Mesodermal cell (in vitro differentiated cells): Measurements from ENCODE around the gene FAM20C.

ENCODE experiments used
- H3K27ac ChIP-seq: 2 replicates; pipeline ENCODE4 v1.7.0; 2013; ENCODE audit warnings: mild to moderate bottlenecking, low read depth, low read length, moderate library complexity; ENCODE audit not compliant: severe bottlenecking
- H3K36me3 ChIP-seq: 2 replicates; pipeline ENCODE4 v1.7.1; 2013; ENCODE audit warnings: mild to moderate bottlenecking, low read length, moderate library complexity; ENCODE audit not compliant: control insufficient read depth, insufficient read depth
- H3K4me1 ChIP-seq: one replicate; pipeline ENCODE4 v1.7.1; 2013; ENCODE audit warnings: mild to moderate bottlenecking, low read length; ENCODE audit not compliant: insufficient read depth, control insufficient read depth, poor library complexity, severe bottlenecking
- H3K4me3 ChIP-seq: 2 replicates; pipeline ENCODE4 v1.7.0; 2013; ENCODE audit warnings: low read length, control low read depth, mild to moderate bottlenecking; ENCODE audit not compliant: insufficient read depth, poor library complexity, severe bottlenecking; ENCODE audit errors: extremely low read depth
- H3K9me3 ChIP-seq: 2 replicates; pipeline ENCODE4 v1.7.1; 2013; ENCODE audit warnings: mild to moderate bottlenecking, low read length, moderate library complexity; ENCODE audit not compliant: control insufficient read depth
- WGBS, 2 experiments: methylation state at CpG; one replicate each; pipeline ENCODE4 v1.1.5; 2013; ENCODE audit warnings: missing lambda C conversion rate in 2 of 2; ENCODE audit not compliant: insufficient coverage in 2 of 2; 5-methylcytosine and 5-hydroxymethylcytosine counted together

Gene FAM20C

GRCh38 chr7:249989-250388 is 57.6 kb downstream of the FAM20C start:
- 81 to 92% methylated on average over 11 to 12 of the region's 12 CpGs for WGBS, 2 experiments
- no peaks in the 10 kb centered on the region for H3K36me3 ChIP-seq
- H3K4me3 ChIP-seq = no peak overlapping the region
- no peaks in the 10 kb centered on the region for H3K9me3 ChIP-seq
- no peak overlapping the region for H3K27ac ChIP-seq
- H3K4me1 ChIP-seq = no peaks in the 10 kb centered on the region

- no peaks in the 10 kb centered on the region for H3K36me3 ChIP-seq
- no peak overlapping the region for H3K4me3 ChIP-seq
- H3K27ac ChIP-seq = no peak overlapping the region
- no peaks in the 10 kb centered on the region for H3K9me3 ChIP-seq
- WGBS, 2 experiments = 94 to 95% methylated on average over 14 to 15 of the region's 15 CpGs
- no peaks in the 10 kb centered on the region for H3K4me1 ChIP-seq
Observed at GRCh38 chr7:250523-250922, 58.2 kb downstream of the FAM20C start.

DNA sequence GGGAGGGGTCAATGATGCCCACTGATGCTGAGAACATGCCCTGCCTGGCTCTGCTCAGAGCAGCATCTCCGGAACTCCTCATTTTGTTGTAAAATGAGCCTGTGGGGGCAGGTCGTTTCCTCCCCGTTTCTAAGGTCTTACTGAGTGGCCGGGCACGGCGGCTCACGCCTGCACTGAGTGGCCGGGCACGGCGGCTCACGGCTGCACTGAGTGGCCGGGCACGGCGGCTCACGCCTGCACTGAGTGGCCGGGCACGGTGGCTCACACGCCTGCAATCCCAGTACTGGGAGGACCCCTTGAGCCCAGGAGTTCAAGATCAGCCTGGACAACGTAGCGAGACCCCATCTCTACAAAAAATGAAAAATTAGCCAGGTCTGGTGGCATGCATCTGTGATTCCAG is 58.6 kb downstream of the FAM20C start:
- Histone ChIP-seq H3K4me3 (no peak overlapping the region), H3K27ac (no peak overlapping the region), H3K4me1 (no peaks in the 10 kb centered on the region), H3K36me3 (no peaks in the 10 kb centered on the region), H3K9me3 (no peaks in the 10 kb centered on the region)
- 91 to 95% methylated on average over 20 of the region's 20 CpGs for WGBS, 2 experiments

DNA sequence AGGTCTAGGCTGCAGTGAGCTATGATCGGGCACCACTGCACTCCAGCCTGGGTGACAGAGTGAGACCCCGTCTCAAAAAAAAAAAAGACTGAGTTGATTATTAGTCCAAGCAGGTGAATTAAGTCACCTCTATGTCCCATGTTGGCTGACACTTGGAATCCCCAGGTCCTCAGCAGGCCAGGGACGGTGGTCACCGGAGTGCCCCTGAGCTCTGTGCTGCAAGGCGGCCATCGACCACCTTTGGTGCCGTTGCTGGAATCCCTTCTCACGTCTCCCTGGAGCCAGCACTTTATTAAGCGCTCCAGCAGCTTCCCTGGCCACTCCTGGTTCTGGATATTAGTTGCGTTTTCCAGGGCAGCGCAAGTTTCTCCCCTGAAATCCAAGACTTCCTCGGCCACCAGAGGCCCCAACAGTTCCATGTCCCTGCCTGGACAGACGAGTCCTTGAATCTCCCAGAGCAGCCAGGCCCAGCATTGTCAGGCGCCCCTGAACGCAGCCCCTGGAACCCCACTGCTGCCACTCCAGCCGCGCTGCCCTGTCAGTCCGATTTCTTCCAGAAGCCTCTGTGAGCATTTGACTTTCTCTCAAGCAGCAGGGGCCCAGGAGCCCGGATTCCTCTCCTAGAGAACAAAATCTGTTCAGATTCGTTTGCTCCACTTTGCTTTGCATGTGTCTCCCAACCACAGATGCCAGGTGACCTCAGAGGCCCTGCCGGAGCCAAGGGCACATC is 59.2 kb downstream of the FAM20C start:
- H3K36me3 ChIP-seq = no peaks in the 10 kb centered on the region
- 88 to 92% methylated on average over 20 of the region's 21 CpGs for WGBS, 2 experiments

DNA sequence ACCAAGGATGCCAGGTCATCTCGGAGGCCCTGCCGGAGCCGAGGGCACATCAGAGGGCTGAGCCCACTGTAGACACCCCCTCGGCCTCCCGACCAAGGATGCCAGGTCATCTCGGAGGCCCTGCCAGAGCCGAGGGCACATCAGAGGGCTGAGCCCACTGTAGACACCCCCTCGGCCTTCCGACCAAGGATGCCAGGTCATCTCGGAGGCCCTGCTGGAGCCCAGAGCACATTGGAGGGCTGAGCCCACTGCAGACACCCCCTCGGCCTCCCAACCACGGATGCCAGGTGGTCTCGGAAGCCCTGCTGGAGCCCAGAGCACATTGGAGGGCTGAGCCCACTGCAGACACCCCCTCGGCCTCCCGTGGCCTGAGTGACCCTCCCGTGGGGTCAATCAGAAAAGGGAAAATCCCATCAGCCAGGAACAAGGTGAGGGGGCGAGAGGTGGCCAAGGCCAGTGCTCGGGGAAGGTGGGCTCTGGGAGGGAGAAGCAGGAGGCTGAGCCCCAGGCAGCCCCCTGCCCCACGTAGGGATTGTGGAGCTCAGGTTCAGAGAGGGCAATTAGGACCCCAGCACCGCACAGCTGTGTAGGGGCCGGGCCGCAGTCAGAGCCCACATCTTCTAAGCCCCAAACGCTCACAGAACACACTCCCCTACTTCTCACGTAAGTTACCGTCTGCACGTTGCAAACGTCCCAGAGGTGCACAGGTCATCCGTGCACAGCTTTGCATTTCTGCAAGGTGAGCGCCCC is 60.0 kb downstream of the FAM20C start:
- Histone ChIP-seq H3K9me3 (peaks cover 9% of the 10 kb centered on the region), H3K4me1 (no peaks in the 10 kb centered on the region), H3K36me3 (no peaks in the 10 kb centered on the region), H3K27ac (no peak overlapping the region), H3K4me3 (no peak overlapping the region)
- WGBS, 2 experiments = 87 to 94% methylated on average over 19 to 24 of the region's 29 CpGs

More for the DNA sequence above, 59.2 kb downstream of the FAM20C start:
- Histone ChIP-seq H3K4me3 (no peak overlapping the region), H3K4me1 (no peaks in the 10 kb centered on the region), H3K9me3 (peaks cover under 1% of the 10 kb centered on the region), H3K27ac (no peak overlapping the region)

DNA sequence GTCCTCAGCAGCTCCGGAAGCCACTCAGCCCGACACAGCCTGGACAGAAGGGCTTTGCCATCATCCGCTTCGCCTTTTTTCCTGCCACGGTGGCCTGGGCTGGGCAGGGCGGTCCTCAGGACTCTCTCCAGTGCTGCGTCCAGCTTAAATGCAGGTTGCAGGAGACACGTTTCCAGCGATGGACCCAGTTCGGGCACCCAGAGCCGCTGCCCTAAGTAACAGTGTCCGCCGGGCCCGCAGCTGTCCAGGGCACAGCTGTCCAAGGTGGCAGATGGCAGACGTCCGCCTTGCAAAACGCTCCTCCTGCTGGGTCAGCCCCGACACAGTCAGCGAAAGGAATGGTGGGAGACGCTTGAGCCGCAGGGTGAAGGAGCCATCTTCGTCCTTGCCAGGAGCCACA is 60.6 kb downstream of the FAM20C start:
- WGBS, 2 experiments = 91 to 93% methylated on average over 22 of the region's 22 CpGs
- Histone ChIP-seq H3K36me3 (no peaks in the 10 kb centered on the region), H3K9me3 (peaks cover 10% of the 10 kb centered on the region), H3K4me3 (no peak overlapping the region), H3K27ac (no peak overlapping the region), H3K4me1 (no peaks in the 10 kb centered on the region)

DNA sequence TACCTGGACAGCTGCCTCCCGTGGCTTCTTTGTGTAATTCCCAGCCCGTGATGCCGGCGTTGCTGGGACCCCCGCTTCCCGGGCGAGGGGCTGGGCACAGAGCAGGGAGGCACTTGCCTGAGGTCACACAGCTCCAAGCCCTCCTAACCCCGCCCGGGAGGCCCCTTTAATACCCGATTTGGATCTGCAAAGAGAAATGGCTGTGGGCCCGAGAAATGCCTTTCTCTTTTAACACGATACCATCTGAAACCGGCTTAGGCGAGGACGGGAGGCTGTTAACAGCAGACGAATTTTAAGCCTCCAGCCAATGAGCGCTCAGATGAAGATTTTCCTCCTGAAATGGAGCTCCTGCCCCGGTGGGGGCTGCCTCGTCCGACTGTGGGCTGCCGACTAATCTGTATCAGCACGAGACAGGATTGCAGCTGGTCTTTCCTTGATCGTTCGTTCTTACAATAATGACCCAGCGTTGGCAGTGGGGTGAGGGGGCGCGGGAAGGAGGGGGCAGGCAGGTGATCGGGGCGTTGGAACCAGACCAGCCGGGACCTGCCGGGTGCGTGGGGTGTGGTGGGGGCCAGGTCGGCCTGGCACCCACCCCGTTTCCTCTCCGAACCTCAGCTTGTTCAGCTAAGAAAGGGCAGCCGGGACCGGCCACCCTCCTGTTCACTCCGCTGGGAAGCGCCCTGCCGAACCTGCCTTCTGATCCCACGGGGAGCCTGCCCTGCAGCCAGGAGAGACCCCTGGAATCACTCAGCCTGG is 61.4 kb downstream of the FAM20C start:
- Histone ChIP-seq H3K4me1 (no peaks in the 10 kb centered on the region), H3K9me3 (peaks cover 10% of the 10 kb centered on the region), H3K4me3 (no peak overlapping the region), H3K36me3 (no peaks in the 10 kb centered on the region), H3K27ac (no peak overlapping the region)
- WGBS, 2 experiments = 94% methylated on average over 33 to 41 of the region's 41 CpGs

GRCh38 chr7:254337-255037 is 62.1 kb downstream of the FAM20C start:
- H3K27ac ChIP-seq = no peak overlapping the region

DNA sequence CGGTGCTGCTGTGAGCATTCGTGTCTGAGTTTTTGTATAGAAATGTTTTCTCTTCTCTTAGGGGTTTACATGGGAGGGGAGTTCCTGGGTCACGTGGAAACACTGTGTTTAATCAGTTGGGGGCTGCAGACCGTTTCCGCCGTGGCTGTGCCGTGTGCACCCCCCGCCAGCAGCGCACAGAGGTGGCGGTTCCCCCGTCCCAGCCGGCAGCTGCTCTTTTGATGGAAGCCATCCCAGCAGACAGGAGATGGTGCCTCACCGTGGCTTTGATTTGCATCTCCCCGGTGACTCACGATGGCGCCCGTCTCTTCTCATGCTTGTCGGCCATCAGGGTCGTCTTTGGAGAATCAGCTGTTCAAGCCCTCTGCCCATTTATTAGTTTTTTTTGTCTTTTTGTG is 62.7 kb downstream of the FAM20C start:
- Histone ChIP-seq H3K36me3 (peaks cover 6% of the 10 kb centered on the region), H3K9me3 (peaks cover 10% of the 10 kb centered on the region), H3K4me1 (no peaks in the 10 kb centered on the region), H3K4me3 (no peak overlapping the region), H3K27ac (no peak overlapping the region)
- WGBS, 2 experiments = 84 to 87% methylated on average over 14 to 15 of the region's 19 CpGs

More at GRCh38 chr7:254337-255037, 62.1 kb downstream of the FAM20C start:
- WGBS, 2 experiments = 94 to 95% methylated on average over 19 to 21 of the region's 31 CpGs
- Histone ChIP-seq H3K4me3 (no peak overlapping the region), H3K4me1 (no peaks in the 10 kb centered on the region), H3K9me3 (peaks cover 10% of the 10 kb centered on the region), H3K36me3 (peaks cover under 1% of the 10 kb centered on the region)

- H3K36me3 ChIP-seq = peaks cover 10% of the 10 kb centered on the region
- H3K9me3 ChIP-seq = peaks cover 10% of the 10 kb centered on the region
- 95% methylated on average over 35 to 42 of the region's 44 CpGs for WGBS, 2 experiments
- no peak overlapping the region for H3K27ac ChIP-seq
- no peak overlapping the region for H3K4me3 ChIP-seq
- H3K4me1 ChIP-seq = no peaks in the 10 kb centered on the region
Observed at GRCh38 chr7:255721-256361, 63.5 kb downstream of the FAM20C start.
